GM21367 (cell line): Measurements from ENCODE around the gene KBTBD3.
"Not testable (repeated sequence)": the region's sequence is repeated elsewhere in the genome, so short reads cannot be mapped to it uniquely, and the experiment has no call there.

ENCODE experiments used
- ATAC-seq: cut with Tn5 transposase; IDR thresholded peaks from one replicate; pipeline ENCODE4 v1.9.1; 2021; ENCODE audit not compliant: unreplicated experiment

The KBTBD3 gene

DNA sequence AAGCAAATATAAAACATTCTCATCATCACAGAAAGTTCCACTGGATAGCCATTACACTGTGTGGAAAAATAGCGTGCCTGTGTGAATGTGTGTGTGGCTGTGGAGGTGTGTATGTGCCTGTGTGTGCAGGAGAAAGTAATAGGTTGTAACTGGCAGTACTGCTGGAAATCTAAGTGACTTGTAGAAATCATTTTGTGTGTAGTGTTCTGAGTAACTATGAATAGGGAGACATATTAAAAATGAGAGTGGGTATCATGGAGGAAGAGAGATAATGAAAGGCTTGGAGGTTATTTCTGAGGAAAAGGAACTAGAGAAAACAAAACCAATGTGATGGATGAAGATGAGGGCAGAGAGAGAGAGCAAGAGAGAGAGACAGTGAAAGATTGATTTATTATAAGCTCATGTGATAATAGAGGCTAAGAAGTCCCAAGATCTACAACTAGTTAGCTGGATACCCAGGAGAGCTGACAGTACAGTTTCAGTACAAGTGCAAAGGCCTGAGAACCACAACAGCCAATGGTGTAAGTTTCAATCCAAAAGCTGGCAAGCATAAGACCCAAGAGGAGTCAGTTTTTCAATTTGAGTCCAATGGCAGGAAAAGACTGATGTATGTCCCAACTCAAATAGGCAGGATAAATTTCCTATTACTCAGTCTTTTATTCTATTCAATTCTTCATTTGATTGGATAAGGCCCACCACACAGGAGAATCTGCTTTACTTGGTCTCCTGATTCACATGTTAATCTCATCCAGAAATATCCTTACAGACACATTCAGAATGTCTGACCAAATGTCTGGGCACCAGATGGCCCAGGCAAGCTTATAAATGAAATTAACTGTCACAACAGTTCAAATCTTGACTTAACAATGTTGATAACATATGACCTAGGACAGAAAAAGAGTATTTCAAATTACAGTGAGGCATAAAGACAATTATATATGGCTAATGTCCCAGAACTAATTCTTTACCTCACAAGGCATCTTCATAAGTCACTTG is 14.9 kb downstream of the KBTBD3 start:
- ATAC-seq, result peak; percentile 58

GRCh38 chr11:106061249-106061784 is 15.8 kb downstream of the KBTBD3 start:
- ATAC-seq, result no peak

GRCh38 chr11:106059617-106060016 is 17.5 kb downstream of the KBTBD3 start:
- no peak for ATAC-seq

GRCh38 chr11:106058377-106058776 is 18.8 kb downstream of the KBTBD3 start:
- ATAC-seq, result not testable (repeated sequence)

- ATAC-seq, result no peak
These were observed 26.0 kb downstream of the KBTBD3 start for GRCh38 chr11:106051103-106051502.

DNA sequence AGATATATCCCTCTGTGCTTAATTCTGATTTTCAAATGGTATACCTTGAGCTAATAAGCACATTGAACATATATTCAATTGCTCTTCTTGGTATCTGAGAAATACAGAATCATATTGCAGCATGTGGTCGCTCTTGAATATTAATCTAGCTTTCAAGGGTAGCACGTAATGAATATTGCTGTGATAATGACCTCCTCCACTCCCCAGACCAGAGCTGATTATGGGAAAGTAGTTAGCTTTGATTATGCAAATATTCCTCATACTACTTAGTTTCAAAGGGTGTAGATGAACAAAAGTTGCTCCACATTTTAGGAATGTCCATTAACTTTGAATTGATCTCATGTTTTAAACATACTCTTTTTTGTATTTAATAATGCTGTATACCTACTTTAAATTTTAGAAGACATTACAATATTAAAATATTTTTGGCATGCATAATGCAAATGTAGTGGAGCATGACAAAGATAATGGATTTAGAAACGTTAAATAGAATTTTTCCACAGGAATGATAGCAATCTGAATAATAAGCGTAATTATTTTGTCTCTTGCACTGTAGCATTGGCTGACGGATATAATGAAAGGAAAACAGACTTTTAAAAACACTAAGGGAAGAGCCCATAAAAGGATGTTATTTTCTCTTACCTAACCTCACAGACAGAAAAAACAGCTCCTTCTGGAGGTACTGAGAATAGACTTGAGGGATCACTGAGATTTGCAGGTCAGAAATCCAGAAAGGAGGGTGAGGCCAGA is 27.2 kb downstream of the KBTBD3 start:
- ATAC-seq, result no peak

GRCh38 chr11:106047631-106048030 is 29.5 kb downstream of the KBTBD3 start:
- no peak for ATAC-seq

GRCh38 chr11:106043540-106043939 is 33.6 kb downstream of the KBTBD3 start:
- no peak for ATAC-seq

DNA sequence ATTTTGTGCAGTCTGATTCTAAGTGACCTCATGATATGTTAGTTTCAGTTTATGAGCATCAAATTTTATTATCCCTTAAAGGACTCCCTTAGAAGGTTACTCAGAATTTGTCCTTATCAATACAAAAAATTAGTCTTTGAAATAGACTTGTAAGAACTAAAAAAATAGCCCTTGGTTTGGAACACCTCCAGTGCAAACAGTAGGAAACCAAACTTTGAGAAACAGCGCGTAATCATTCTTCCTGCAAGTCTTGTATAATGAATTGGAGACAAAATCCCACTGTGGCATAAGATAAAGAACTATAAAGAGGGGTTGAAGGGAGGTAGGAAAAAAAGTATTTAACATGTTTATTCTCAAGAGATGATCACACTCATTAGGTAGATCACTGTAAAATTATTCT is 44.3 kb downstream of the KBTBD3 start:
- no peak for ATAC-seq

GRCh38 chr11:106031936-106032335 is 45.2 kb downstream of the KBTBD3 start:
- ATAC-seq, result no peak

- no peak for ATAC-seq
These were observed 45.8 kb downstream of the KBTBD3 start for GRCh38 chr11:106031202-106031810.

- no peak for ATAC-seq
These were observed 46.5 kb downstream of the KBTBD3 start for GRCh38 chr11:106030609-106031008.

- no peak for ATAC-seq
These were observed 54.3 kb downstream of the KBTBD3 start for GRCh38 chr11:106022795-106023275.

DNA sequence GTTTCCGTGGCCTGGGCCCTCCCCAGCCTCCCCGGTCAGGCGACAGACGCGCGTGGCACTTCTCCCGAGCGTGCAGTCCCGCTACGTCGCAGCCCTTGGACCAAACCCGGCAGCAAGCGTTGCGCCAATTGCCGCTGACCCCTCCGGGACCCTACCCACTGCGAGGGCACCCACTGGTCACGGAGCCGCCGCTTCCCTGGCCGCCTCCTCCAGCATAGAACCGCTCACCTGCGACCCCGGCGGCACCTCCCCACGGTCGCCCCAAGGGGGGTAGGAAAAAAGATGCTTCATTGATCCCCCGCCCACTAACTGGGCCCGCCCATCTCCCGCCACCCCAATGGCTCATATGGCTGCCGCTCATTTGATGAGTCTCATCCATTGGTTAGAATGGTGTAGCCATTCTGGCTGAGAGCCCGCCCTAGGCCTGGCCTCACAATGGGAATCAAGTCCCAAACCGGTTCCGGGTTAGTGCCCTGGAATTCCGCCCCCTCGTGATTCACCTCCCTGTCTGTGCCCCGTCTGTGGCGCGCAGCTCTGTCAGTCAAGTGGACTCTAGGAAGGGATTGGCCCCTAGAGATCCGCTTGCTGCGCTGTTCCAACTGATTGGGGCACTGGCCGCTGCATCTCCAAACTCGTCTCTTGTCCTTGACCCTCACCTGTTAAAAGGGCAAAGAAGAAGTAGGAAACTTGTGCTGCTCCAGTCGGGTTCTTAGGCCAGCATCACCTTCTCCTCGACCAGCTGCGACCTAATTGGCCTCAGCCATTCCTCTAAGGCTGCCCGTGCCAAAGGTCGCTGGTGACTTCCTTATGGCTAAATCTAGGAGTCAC is 55.0 kb downstream of the KBTBD3 start, which contains the start of gene MSANTD4:
TSS of gene MSANTD4 (minus strand) at position 274 of the 828 bp plus-strand sequence. CDS start 11,323 bp downstream, outside the sequence.
- ATAC-seq, result peak; percentile 98

GRCh38 chr11:106021181-106021966 is 55.8 kb downstream of the KBTBD3 start:
- peak; percentile 9 for ATAC-seq

DNA sequence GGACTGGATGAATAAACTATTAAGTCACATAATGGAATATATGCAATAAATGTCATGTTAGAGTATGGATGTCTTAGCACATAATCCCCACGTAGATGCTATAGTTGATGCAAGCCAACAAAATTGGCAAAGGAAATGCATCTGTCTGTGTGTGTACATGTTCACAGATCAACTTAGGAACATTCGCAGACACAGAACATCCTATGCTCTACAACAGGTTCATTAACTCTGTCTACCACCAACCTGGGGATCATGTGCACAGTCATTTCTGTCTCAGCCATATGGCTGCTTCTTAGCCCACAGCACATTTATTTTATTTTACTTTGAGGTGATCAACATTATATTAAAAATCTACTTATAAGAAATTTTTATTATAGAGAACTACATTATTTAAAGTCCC is 60.1 kb downstream of the KBTBD3 start:
- no peak for ATAC-seq

- ATAC-seq, result no peak
These were observed 62.1 kb downstream of the KBTBD3 start for GRCh38 chr11:106015066-106015465.

- no peak for ATAC-seq
These were observed 62.5 kb downstream of the KBTBD3 start for GRCh38 chr11:106014620-106015019.

- ATAC-seq, result no peak
These were observed 63.1 kb downstream of the KBTBD3 start for GRCh38 chr11:106014035-106014434.
